Stimulated activated CD4-positive, alpha-beta T cell treated with anti-CD3 and anti-CD28 coated beads, Interleukin-1b, Interleukin-23, amount 100 ng/mL, for 1 hour (primary cell): ENCODE measurements around the gene SCRT2.

ENCODE experiments used
- DNase-seq, 2 donors: peaks; one replicate each; pipeline ENCODE4 v3.0.0-alpha.2; 2020; ENCODE audit warnings: low read depth in 2 of 2

SCRT2 gene

DNA sequence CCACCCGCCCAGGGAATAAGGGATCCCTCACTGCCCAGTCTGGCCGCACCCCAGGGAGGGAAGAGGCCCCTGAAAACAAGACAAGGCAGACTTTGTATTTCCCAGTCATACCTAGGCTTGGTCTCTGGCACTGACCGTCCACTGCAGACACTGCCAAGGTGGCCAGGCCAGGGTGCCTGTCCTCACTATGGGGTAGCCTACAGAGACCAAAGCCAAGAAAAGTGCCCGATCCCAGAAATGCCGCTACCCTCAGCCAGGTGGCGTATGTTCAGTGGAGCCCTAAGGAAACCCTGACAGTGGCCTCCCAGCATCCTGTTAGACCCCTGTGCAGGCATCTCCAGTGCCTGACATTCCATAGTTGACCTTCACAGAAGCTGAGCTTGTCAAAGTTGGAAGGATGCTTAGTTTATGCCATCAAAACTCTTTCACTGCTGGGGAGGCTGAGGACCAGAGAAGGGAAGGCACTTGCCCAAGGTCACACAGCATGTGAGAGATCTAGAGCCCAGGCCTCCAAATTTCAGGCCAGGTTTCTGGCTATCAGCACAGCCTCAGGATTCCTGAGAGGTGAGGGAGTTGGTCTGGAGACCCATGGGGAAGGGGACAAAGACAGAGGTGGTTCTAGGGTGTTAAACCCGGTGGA lies 2.5 kb downstream of the SCRT2 start:
- no peak for DNase-seq

- DNase-seq: no peak
Observed at GRCh38 chr20:671252-672030, 4.2 kb downstream of the SCRT2 start.

DNA sequence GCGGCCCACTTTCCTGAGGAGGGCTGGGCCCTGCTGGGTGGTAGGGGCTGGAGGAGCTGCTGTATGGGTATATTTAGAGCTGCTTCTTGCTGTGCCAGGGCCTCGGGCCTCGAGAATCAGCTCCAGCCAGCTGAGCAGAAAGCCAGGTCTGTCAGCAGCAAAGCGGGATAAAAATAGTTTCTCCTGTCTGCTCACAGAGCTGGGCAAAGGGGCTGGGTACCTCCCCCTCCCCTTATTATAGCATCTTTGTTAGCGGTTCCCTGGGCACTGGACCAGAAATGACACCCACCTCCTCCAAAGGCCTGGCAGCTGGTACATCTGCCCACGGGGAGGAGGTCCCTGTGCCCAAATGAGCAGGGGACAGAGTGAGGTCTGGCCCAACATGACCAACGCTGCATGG lies 6.0 kb downstream of the SCRT2 start:
- no peak for DNase-seq

DNA sequence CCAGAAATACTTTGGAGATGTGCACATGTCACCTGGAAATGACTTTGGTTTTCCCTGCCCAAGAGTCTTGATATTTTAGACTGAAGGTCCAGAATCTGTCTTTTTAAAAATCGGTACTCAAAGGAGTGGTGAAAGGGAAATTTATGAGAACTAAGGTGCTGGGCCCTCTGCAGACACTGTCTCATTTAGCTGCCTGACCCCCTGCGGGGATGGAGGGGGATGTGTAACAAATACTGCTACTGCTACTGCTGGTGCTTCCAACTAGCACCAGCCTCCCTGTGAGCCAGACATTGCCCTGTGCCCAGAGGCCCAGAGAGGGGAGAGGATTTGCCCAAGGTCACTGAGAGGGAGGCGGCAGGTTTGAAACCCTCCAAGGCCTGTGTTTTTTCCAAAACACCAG lies 7.0 kb downstream of the SCRT2 start:
- no peak for DNase-seq

DNA sequence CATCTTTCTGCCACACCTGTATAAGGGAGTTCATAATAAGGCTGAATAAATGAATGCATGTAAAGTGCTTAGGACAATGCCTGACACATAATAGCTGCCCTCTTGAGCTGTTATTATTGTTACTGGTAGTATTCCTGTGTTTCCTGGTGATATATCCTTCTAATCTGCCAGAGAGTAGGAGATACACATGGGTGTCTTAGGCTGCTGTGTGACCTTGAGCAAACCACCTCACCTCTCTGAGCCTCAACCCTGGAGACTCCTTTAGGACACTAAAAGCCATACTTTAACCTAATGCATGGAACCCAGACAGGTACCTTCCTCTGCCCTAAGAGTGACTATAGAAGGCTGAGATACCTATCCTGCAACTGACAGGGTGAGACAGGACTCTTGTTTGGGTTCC lies 7.6 kb downstream of the SCRT2 start:
- no peak for DNase-seq

DNA sequence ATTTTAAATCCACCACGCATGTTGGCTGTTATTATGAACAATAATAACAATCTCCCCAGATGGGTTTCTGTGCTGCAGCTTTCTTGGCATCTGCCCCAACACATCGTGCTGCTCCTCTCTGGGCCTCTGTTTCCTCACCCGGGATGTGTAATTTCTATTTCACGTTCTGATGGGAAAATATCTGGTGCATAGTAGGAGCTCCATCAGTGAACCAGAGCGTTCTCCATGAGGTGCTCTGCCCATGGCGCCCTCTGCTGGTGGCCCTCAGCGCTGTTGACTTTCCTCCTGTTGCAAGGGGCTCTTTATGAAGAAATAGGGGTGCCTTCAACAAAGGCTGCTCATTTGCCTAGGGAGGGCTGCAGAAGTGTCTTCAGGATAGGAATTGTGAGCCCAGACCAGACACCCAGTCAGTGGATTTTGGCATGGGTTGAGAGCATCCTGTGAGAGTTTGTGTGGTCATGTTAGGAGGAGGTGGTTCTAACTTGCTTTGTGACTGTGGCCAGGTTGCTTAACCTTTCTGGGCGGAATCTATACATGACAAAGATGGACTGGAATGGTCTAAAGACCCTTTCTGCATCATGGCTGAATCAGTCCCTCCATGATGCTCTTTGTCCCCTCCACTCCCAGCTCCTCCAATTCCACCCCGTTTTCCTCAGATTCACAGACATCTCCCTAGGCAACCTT lies 8.1 kb downstream of the SCRT2 start:
- DNase-seq: peak; percentile 23 to 40

GRCh38 chr20:666877-667276 lies 8.7 kb downstream of the SCRT2 start:
- DNase-seq: no peak

- DNase-seq: no peak
Observed at GRCh38 chr20:665276-665675, 10.3 kb downstream of the SCRT2 start.

DNA sequence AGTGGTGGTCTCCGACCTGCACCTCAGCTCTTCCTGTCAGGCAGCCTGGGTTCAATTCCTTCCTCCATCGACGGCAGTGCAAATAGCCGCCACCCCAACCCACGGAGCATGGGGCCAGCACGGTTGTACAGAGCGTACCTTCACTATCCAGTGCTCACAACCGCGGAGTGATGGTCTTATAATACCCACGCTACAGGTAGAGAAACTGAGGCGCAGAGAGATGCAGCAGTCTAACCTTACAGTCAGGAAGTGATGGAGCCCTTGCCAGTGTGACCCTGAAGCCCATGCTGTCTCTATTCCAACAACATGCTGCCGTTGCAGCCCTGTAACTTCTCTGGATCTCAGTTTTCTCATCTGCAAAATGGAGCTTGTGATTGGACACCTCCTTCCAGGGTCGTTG lies 11.0 kb downstream of the SCRT2 start:
- no peak for DNase-seq

GRCh38 chr20:664151-664550 lies 11.5 kb downstream of the SCRT2 start:
- no peak for DNase-seq

GRCh38 chr20:663315-664090 lies 12.1 kb downstream of the SCRT2 start:
- no peak for DNase-seq

- DNase-seq: no peak
Observed at GRCh38 chr20:662277-663192, 13.1 kb downstream of the SCRT2 start.

DNA sequence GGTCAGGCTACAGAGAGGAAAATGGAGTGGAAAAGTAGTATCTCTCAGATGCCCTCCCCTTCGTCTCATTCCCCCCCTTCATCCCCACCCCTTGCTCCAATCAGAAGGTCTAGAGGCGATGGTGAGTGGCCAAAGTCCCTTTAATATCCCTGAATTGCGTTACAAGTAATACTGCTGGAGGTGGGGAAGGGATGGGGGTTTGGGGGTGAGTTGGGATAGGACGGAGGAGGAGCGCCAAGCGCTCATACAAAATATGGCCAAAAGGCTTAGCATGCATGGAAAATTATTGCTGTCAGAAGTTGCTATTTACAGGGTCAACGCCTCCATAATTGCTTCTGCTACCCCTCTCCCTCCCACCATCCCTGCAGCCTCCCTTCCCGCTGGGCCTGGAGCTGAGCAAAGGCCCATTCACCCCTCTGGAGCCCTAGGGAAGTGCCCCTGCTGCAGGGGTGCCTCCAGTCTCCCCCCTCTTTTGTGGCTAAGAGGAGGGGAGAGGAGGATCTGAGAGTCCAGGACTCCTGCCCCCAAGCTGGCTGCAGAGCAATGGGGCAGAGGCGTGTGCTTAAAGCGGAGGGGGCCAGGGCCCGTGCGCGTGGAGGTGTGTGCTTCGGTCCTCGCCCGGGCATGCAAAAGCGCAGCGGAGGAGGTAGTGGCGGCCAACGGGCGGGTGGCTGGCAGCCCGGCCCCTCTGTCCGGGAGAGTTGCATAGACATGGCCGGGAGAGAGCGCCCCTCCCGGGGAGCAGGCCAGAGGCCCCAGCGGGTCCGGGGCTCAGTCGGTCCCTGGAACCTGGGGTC lies 13.9 kb downstream of the SCRT2 start:
- DNase-seq: no peak

- no peak for DNase-seq
Observed at GRCh38 chr20:658731-659291, 16.8 kb downstream of the SCRT2 start.

- DNase-seq: no peak
Observed at GRCh38 chr20:658202-658601, 17.4 kb downstream of the SCRT2 start.

- no peak for DNase-seq
Observed at GRCh38 chr20:655726-656624, 19.6 kb downstream of the SCRT2 start.

- DNase-seq: no peak
Observed at GRCh38 chr20:654417-654750, 21.2 kb downstream of the SCRT2 start.

GRCh38 chr20:653590-654416 lies 21.8 kb downstream of the SCRT2 start:
- DNase-seq: no peak
